K562 (cell line): Measurements from ENCODE around the gene C11orf52. TPM values are rescaled to one million over a fixed set of nuclear protein-coding genes. Genes with fewer than 3 reads are reported as not detected.

ENCODE experiments used
- FOXP4 ChIP-seq: sonication (generic); formaldehyde crosslinking; IDR thresholded peaks from 2 replicates; pipeline ENCODE4 v1.8.0; 2022; ENCODE audit warnings: mild to moderate bottlenecking, missing genetic modification reagents, borderline replicate concordance
- LCOR ChIP-seq: sonication (generic); formaldehyde crosslinking; IDR thresholded peaks from 2 replicates; pipeline ENCODE4 v1.8.0; 2022; ENCODE audit warnings: mild to moderate bottlenecking, missing genetic modification reagents
- NFIC ChIP-seq: fragments of 450-650 bp; IDR thresholded peaks from 2 replicates; pipeline ENCODE4 v1.6.1; 2017; ENCODE audit warnings: mild to moderate bottlenecking, inconsistent platforms
- NKRF ChIP-seq: fragments of 450-650 bp; IDR thresholded peaks from 2 replicates; pipeline ENCODE4 v1.6.1; 2016; ENCODE audit warnings: borderline replicate concordance
- PML ChIP-seq: IDR thresholded peaks from 2 replicates; pipeline ENCODE4 v1.6.1; 2012; ENCODE audit warnings: low read length, inconsistent platforms
- RBM22 ChIP-seq: fragments of 200-400 bp; formaldehyde crosslinking; IDR thresholded peaks from 2 replicates; pipeline ENCODE4 v1.6.1; 2018; ENCODE audit warnings: low read length, low read depth; ENCODE audit not compliant: poor library complexity, severe bottlenecking
- RCOR1 ChIP-seq, 2 experiments: IDR thresholded peaks; 2 replicates each; pipeline ENCODE4 v1.6.1; 2012; ENCODE audit warnings: low read depth in 2 of 2, low read length in 2 of 2, borderline replicate concordance in 1 of 2, improper control_type of control experiment in 1 of 2
- RNF2 ChIP-seq: sonication (generic); IDR thresholded peaks from 2 replicates; pipeline ENCODE4 v1.6.1; 2016
- SMARCA4 ChIP-seq: fragments of 450-650 bp; IDR thresholded peaks from 2 replicates; pipeline ENCODE4 v1.6.1; 2016
- TAL1 ChIP-seq: fragments of 450-650 bp; IDR thresholded peaks from 2 replicates; pipeline ENCODE4 v1.6.1; 2016; ENCODE audit warnings: mild to moderate bottlenecking
- ZFP91 ChIP-seq: sonication (generic); formaldehyde crosslinking; IDR thresholded peaks from 2 replicates; pipeline ENCODE4 v1.8.0; 2022; ENCODE audit warnings: mild to moderate bottlenecking, missing genetic modification reagents
- polyA plus RNA-seq, 8 experiments: library from polyadenylated mRNA; depleted of rRNA in 4 of 8; stranded (reverse) in 5 of 8; unstranded in 3 of 8; fragments of >200 nt; fragmentation: Nextera tagmentation in 2 of 8; fragmentation: Illumina TruSeq in 1 of 8; extraction: Ambion mirVana in 2 of 8; extraction: Trizol in 1 of 8; gene quantifications; 2 replicates each; pipeline versions ENCODE4 v1.2.1 to v1.2.3, GENCODE V29; 2011 to 2014; ENCODE audit warnings: inconsistent platforms in 1 of 8, missing spikeins in 1 of 8
- total RNA-seq, 7 experiments: library from RNA; depleted of rRNA in 6 of 7; stranded (reverse); fragments of >200 nt in 6 of 7; fragmentation: Illumina TruSeq in 2 of 7; extraction: Trizol in 2 of 7; gene quantifications; 2 replicates each; pipeline versions ENCODE4 v1.2.1 to v1.2.3, GENCODE V29; 2011 to 2021; ENCODE audit warnings: low replicate concordance in 1 of 7

The C11orf52 gene
- total and polyA plus RNA-seq, 9 of the 15 experiments (the other 6 are each of a cell fraction or from before 2014, with no cell fraction given), result 0.29 to 2.9 (median 1.0) TPM

- TF ChIP-seq FOXP4 (0 out of 2 replicates have a peak, but pooled peaks have one; percentile 24), TAL1 (peak; percentile 90), SMARCA4 (peak; percentile 89), PML (peak; percentile 74), ZFP91 (CRISPR knock-in tag) (no peak; the same call in 1 of the 2 replicates), RCOR1 (IDR thresholded peaks at IDR 0.05; ENCODE audit: borderline replicate concordance in 1 of 2, low read depth in 2 of 2, low read length in 2 of 2) (peak in 1 of 2 experiments; percentile 76; a peak in 2 of 4 replicates), RBM22 (no peak), LCOR (CRISPR knock-in tag) (0 out of 2 replicates have a peak, but pooled peaks have one; percentile 47), NKRF (peak; percentile 26; the same call in 1 of the 2 replicates), NFIC (peak; percentile 69), RNF2 (peak; percentile 46; the same call in 1 of the 2 replicates)
Observed at GRCh38 chr11:111910676-111911562, 7.8 kb upstream of the C11orf52 start (continued).
